ENCODE data around the gene IQCK. TPM values are rescaled to one million over a fixed set of nuclear protein-coding genes. Genes with fewer than 3 reads are reported as not detected.

The IQCK gene
- polyA plus RNA-seq, 1 donor from 2014 or later, result 3.4 TPM

GRCh38 chr16:19853132-19853741 is 135.2 kb downstream of the IQCK start:
- Mint-ChIP-seq H3K27me3 (peaks cover 5% of the 10 kb centered on the region), H3K27ac (no peak overlapping the region), H3K36me3 (no peaks in the 10 kb centered on the region), H3K4me3 (no peak overlapping the region), H3K4me1 (peaks cover 0 to 1% (median 0%) of the 10 kb centered on the region in 3 donors), H3K9me3 (no peaks in the 10 kb centered on the region)

GRCh38 chr16:19853742-19854542 is 135.9 kb downstream of the IQCK start:
- peaks cover 0 to 1% (median 0%) of the 10 kb centered on the region in 3 donors for H3K4me1 Mint-ChIP-seq
- H3K27me3 Mint-ChIP-seq, result peaks cover 5% of the 10 kb centered on the region
- H3K27ac Mint-ChIP-seq, result no peak overlapping the region
- peak overlapping the region in 1 of 4 donors; percentile 28 for H3K4me3 Mint-ChIP-seq
- no peaks in the 10 kb centered on the region for H3K36me3 Mint-ChIP-seq
- no peaks in the 10 kb centered on the region for H3K9me3 Mint-ChIP-seq

GRCh38 chr16:19854543-19854876 is 136.4 kb downstream of the IQCK start:
- peaks cover 5% of the 10 kb centered on the region for H3K27me3 Mint-ChIP-seq
- H3K36me3 Mint-ChIP-seq, result no peaks in the 10 kb centered on the region
- no peak overlapping the region for H3K27ac Mint-ChIP-seq
- no peak overlapping the region for H3K4me3 Mint-ChIP-seq
- H3K9me3 Mint-ChIP-seq, result no peaks in the 10 kb centered on the region
- peaks cover 0 to 1% (median 0%) of the 10 kb centered on the region in 3 donors for H3K4me1 Mint-ChIP-seq

DNA sequence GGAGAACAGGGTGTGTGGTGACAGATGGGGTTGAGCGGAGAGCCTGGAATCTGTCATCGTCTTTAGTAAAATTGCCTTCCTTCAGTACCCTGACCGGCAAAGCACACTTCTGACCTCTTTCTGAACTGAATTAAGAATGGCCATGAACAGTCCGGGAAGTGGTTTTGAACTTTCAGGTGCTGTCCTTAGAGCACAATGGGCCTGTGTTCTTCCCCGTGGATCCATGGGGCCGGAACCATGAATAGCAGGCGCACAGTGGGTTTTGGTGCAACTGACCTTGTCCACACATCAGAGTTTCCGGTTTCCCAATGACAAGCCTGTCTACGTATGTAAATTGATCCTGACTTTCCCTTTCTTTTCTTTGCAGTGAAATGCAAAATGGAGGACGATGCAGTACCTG is 138.0 kb downstream of the IQCK start:
- H3K36me3 Mint-ChIP-seq, result no peaks in the 10 kb centered on the region
- peaks cover 5% of the 10 kb centered on the region for H3K27me3 Mint-ChIP-seq
- no peak overlapping the region for H3K27ac Mint-ChIP-seq
- peaks cover 0 to 1% (median 0%) of the 10 kb centered on the region in 3 donors for H3K4me1 Mint-ChIP-seq
- no peak overlapping the region for H3K4me3 Mint-ChIP-seq
- no peaks in the 10 kb centered on the region for H3K9me3 Mint-ChIP-seq

DNA sequence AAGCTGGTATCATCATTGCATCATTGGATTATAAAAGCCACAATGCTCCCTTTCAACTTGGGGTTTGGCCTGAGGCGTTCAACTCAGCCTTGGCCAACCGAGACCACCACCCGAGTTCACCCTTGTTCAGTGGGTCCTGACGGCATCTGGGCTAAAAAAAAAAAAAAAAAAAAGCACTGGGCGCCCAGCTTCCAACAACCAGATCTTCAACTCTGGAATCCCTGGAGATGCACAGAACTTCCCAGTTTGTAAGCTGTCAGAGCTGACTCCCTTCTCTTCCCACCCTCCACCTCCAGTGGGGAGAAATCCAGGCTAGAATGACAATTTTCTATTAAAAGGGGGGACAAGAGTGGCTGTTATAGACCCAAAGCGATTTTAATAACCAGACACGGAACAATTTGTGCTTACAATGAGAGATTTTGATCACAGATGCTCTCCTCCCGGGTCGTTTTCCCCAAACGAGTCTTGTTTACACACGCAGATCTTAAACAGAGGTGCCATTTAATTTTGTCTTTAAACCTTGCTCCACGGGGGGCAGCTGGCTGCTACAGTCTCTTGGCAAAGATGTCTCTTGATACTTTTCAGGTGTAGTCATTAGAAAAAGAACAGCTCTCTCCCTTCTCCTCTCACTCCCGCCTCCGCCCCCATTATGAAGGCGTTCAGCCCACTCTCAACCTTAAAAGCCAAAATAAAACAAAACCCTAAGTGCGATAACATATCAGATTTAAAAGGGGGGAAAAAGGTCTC is 139.7 kb downstream of the IQCK start:
- Mint-ChIP-seq H3K27ac (no peak overlapping the region), H3K4me3 (no peak overlapping the region), H3K9me3 (no peaks in the 10 kb centered on the region), H3K36me3 (no peaks in the 10 kb centered on the region), H3K4me1 (peaks cover 0 to 1% (median 0%) of the 10 kb centered on the region in 3 donors), H3K27me3 (peaks cover 5% of the 10 kb centered on the region)

- Mint-ChIP-seq H3K9me3 (no peaks in the 10 kb centered on the region), H3K4me1 (peaks cover 0 to under 1% (median 0%) of the 10 kb centered on the region in 3 donors), H3K27ac (no peak overlapping the region), H3K4me3 (no peak overlapping the region), H3K36me3 (no peaks in the 10 kb centered on the region), H3K27me3 (peaks cover 5% of the 10 kb centered on the region)
Measured at GRCh38 chr16:19858340-19859018, 140.4 kb downstream of the IQCK start.

DNA sequence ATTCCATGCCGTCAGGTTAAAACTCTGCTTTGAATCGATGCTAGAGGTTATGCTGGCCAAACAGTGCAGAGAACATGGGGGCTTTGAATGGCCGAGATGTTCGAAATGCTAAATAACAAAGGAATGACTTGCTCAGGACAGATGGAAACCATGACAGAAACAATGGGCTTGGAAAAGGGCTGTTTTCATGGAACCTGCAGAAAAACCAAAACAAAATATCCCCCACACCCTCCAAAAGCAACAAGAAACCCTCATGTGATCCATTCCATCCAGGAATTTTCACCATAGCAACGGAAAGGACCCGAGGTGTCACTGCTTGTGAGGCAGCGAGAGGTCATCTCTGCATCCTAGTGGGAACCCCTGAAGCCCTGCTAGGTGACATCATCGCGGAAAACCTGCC is 141.1 kb downstream of the IQCK start:
- peaks cover 5% of the 10 kb centered on the region for H3K27me3 Mint-ChIP-seq
- H3K4me1 Mint-ChIP-seq, result no peaks in the 10 kb centered on the region
- no peak overlapping the region for H3K4me3 Mint-ChIP-seq
- no peak overlapping the region for H3K27ac Mint-ChIP-seq
- no peaks in the 10 kb centered on the region for H3K9me3 Mint-ChIP-seq
- H3K36me3 Mint-ChIP-seq, result no peaks in the 10 kb centered on the region

GRCh38 chr16:19859603-19860002 is 141.5 kb downstream of the IQCK start:
- Mint-ChIP-seq H3K27me3 (peaks cover under 1% of the 10 kb centered on the region), H3K27ac (no peak overlapping the region), H3K36me3 (no peaks in the 10 kb centered on the region), H3K4me3 (no peak overlapping the region), H3K9me3 (no peaks in the 10 kb centered on the region), H3K4me1 (no peaks in the 10 kb centered on the region)

- Mint-ChIP-seq H3K4me1 (no peaks in the 10 kb centered on the region), H3K27me3 (no peaks in the 10 kb centered on the region), H3K4me3 (peak overlapping the region in 1 of 4 donors; percentile 58), H3K27ac (peak overlapping the region in 1 of 3 donors; percentile 23), H3K36me3 (no peaks in the 10 kb centered on the region), H3K9me3 (no peaks in the 10 kb centered on the region)
Measured at GRCh38 chr16:19860166-19861041, 142.3 kb downstream of the IQCK start.

- H3K27me3 Mint-ChIP-seq, result no peaks in the 10 kb centered on the region
- no peak overlapping the region for H3K27ac Mint-ChIP-seq
- no peaks in the 10 kb centered on the region for H3K9me3 Mint-ChIP-seq
Measured at GRCh38 chr16:19861133-19861532, 143.1 kb downstream of the IQCK start.

DNA sequence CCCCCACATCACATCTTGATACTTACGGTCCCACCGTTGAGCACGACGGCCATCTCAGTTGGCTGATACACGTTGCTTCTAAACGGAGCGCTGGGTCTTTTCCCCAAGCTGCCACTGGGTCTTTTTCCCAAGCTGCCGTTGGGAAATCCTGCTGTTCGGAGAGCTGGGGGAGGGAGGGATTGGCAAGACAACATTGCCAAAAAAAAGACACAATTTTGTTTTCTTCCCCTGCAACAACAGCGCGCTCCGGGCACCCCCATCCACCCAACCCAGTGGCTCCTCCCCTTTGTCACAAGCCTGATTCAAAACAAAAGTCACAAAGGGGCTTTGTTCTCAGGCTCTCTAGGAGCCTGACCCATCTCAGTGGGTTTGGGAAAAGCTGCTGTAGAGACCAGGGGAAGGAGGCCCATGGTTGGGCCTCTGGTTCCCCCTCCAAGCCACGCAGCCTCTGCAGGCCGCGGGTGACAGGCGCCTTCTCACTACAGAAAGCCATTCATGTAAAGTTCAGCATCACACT is 143.8 kb downstream of the IQCK start:
- H3K9me3 Mint-ChIP-seq, result no peaks in the 10 kb centered on the region
- no peak overlapping the region for H3K27ac Mint-ChIP-seq
- H3K4me1 Mint-ChIP-seq, result no peaks in the 10 kb centered on the region
- H3K36me3 Mint-ChIP-seq, result no peaks in the 10 kb centered on the region
- no peak overlapping the region for H3K4me3 Mint-ChIP-seq
- no peaks in the 10 kb centered on the region for H3K27me3 Mint-ChIP-seq

More at GRCh38 chr16:19861133-19861532, 143.1 kb downstream of the IQCK start:
- Mint-ChIP-seq H3K4me1 (no peaks in the 10 kb centered on the region), H3K4me3 (no peak overlapping the region), H3K36me3 (no peaks in the 10 kb centered on the region)

- Mint-ChIP-seq H3K27ac (no peak overlapping the region), H3K9me3 (no peaks in the 10 kb centered on the region), H3K36me3 (no peaks in the 10 kb centered on the region), H3K4me3 (no peak overlapping the region), H3K4me1 (no peaks in the 10 kb centered on the region), H3K27me3 (peaks cover 2% of the 10 kb centered on the region)
Measured at GRCh38 chr16:19863990-19864389, 145.9 kb downstream of the IQCK start.

DNA sequence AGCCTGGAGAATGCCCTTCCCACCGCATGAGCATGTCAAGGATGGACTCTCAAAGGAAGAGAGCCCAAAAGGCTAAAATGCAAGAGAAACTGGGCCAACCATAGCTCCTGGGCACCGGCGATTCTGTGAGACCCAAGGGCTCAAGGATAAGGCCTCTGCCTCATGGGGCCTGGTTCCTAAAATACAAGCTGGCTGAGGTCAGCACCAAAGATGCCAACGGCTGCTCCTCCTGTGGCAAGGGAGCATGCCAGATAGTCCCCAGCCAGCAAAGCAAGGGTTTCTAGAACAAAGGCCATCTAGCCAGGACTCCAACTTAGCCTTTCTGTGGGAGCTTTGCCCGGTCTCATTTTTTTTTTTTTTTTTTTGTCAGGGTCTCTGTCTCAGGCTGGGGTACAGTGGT is 146.5 kb downstream of the IQCK start:
- H3K4me3 Mint-ChIP-seq, result no peak overlapping the region
- no peak overlapping the region for H3K27ac Mint-ChIP-seq
- no peaks in the 10 kb centered on the region for H3K4me1 Mint-ChIP-seq
- peaks cover 2% of the 10 kb centered on the region for H3K27me3 Mint-ChIP-seq
- H3K9me3 Mint-ChIP-seq, result no peaks in the 10 kb centered on the region
- H3K36me3 Mint-ChIP-seq, result no peaks in the 10 kb centered on the region

GRCh38 chr16:19868421-19868820 is 150.3 kb downstream of the IQCK start:
- Mint-ChIP-seq H3K9me3 (no peaks in the 10 kb centered on the region), H3K27ac (peak overlapping the region in 1 of 3 donors; percentile 53), H3K4me3 (no peak overlapping the region), H3K27me3 (peaks cover 4% of the 10 kb centered on the region), H3K36me3 (no peaks in the 10 kb centered on the region), H3K4me1 (no peaks in the 10 kb centered on the region)
